ENCODE data around the gene TMEM41A.
"Not testable (repeated sequence)": the region's sequence is repeated elsewhere in the genome, so short reads cannot be mapped to it uniquely, and the experiment has no call there.

Gene TMEM41A

DNA sequence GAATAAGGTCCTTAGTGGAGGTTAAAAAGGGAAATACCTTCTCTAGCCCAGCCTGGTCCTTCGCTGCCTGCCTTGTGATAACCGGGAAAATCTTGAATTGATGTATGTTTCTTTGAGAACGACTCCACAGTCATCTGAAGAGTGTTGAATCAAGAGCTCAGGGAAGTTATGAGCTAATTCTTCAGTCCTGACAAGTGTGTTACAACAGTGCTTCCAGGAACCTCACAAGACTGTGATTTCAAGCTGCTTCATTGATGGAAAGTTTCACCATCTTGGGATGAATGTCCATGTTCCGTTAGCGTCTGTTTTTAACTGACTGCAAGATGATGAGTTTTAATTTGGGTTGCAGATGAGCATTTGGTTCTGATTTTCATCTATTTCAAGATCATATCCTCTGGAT, 12.4 kb downstream of the TMEM41A start:
- DNase-seq: no peak

DNA sequence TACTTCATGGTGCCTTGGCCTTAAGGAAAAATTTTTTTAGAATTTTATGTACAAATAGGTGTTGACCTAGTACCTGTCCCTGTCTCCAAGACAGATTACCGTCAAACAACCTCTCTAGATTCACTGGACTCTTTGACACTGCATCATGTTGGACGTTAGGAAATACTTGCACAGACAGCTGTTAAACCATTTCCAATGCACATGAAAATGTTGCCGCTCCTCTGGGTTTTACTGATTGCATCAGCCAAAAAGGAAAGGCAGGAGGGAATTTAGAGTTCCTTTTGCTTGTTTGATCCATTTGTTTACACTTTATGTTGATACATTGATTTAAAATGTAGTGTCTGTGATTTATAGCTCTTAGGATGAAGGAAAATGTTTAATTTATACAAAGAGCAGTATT, 14.5 kb downstream of the TMEM41A start:
- DNase-seq: no peak

DNA sequence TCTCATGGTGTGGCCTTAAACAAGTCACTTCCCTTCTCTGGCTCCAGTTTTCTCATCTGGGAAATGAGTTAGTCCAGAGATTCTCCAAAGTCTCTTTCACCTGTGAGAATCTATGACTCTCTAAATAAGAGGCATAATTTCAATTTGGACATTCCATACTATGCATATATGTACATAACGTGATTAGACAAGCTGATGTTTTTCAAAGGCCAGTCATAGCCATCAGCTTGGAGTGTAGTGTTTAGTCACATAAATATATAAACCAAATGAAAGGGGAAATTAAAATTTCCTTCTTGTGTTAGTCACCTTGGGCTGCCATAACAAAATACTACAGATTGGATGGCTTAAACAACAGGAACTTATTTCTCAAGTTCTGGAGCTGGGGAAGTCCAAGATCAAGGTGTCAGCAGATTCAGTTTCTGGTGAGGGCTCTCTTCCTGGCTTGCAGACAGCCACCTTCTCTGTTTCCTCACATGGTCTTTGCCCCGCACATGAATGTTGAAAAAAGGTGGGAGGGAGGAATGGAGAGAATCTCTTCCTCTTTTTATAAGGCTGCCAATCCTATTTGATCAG, 19.4 kb downstream of the TMEM41A start:
- no peak for DNase-seq

DNA sequence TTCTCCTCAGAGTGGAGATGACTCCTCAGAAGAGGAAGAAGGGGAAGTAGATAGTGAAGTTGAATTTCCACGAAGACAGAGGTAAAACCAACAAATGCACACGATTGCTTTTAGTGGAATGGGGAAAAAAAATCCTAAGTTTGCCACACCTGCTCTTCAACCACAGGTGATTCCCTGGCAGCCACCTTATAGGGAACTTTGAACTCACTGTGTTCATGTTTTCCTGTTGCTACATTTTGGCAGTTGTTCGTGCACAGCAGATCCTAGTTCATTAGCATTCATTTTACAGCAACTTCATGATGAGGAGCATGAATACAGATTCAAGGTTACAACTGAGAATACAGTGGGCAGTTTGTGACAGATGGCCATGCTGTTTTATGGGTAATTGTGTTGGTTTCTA, 21.5 kb downstream of the TMEM41A start:
- DNase-seq: no peak

DNA sequence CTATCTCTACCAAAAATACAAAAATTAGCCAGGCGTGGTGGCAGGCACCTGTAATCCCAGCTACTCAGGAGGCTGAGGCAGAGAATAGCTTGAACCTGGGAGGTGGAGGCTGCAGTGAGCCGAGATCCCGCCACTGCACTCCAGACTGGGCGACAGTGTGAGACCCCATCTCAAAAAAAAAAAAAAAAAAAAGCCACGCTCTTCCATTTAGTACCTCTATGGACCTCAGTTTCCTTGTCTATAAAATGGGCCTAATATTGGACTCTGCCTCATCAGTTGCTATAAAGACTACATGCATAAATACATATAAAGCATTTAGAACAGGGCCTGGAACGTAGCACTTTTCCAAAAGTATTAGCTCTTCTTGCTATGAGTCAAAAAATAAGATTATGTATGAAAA, 23.9 kb downstream of the TMEM41A start:
- DNase-seq: not testable (repeated sequence)

DNA sequence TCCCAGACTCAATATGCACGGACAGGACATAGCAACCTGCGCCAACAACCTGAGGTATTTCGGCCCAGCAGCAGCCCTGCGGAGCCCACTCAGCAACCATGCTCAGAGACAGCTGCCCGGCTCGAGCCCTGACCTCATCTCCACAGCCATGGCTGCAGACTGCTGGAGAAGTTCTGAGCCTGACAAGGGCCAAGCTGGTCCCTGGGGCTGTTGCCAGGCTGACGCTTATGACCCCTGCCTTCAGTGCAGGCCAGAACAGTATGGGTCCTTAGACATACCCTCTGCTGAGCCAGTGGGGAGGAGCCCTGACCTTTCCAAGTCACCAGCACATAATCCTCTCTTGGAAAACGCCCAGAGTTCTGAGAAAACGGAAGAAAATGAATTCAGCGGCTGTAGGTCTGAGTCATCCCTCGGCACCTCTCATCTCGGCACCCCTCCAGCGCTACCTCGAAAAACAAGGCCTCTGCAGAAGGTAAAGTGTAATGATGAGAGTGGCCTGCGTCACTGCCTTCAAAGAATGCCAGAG, 25.5 kb downstream of the TMEM41A start:
- DNase-seq: no peak

DNA sequence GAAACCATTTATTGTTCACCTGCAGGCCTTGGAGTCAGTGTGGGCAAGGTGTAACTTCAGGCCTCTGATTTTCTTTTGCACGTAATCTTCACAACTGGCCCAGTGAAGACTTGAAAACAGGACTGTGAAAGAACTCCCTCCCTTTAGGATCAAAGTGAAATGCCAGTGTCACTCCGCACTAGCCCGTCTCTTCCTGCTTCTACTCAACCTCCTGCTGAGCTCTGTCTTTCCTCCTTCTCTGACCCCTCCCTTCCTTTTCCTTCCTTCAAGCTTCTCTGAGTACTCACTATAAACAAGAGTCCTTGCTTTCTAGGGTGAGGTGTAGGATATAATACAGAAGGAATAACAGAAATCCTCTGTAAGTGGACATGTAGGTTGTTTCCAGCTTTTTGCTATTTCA, 28.5 kb downstream of the TMEM41A start:
- DNase-seq: no peak

DNA sequence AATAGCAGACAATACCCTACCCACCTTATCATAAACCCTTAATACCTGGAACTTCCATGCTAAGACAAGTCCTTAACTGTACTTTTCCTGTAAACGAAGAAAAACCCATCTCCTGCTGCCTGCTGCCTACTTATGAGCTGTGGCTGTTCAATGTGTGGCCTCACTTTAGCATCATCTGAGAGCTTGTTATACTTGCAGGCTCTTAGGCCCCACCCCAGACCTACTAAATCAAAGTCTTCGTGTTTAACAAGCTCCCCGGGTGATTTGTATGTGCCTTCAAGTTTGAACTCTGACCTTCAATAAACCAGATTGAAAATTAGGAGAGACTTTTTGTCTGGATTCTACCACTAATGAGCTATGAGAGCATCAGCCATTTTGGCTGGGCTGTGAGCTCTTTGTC, 29.3 kb downstream of the TMEM41A start:
- DNase-seq: no peak

DNA sequence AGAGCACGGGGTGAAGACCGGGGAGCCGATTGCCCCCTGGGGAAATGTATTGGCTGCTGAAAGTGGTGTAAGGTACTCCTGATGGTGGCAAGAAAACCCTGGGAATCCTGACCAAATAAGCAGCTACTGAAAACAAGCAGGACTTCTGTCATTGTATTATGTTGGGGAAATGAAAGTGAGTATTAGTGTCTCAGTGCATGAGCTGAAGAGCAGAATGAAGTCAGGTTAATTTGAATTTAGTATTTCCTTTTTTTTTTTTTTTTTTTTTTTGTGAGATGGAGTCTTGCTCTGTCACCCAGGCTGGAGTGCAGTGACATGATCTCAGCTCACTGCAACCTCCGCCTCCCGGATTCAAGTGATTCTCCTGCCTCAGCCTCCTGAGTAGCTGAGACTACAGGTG, 32.7 kb downstream of the TMEM41A start:
- not testable (repeated sequence) for DNase-seq

DNA sequence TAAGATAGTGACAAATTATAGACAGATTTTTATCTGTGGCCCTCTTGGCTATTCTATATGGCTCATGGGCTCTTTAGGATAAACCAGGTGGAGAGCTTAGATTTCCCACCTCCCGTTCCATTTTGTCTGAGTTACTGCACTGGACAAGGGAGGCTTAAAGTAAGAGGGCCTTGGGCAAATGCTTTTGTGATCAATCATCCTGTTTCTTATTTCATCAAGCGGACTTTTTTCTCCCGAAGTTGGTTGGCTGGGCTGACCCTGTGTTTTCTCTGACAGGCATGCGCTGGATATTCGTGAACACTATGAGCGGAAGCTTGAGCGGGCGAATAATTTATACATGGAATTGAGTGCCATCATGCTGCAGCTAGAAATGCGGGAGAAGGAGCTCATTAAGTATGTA, 33.4 kb downstream of the TMEM41A start:
- no peak for DNase-seq

DNA sequence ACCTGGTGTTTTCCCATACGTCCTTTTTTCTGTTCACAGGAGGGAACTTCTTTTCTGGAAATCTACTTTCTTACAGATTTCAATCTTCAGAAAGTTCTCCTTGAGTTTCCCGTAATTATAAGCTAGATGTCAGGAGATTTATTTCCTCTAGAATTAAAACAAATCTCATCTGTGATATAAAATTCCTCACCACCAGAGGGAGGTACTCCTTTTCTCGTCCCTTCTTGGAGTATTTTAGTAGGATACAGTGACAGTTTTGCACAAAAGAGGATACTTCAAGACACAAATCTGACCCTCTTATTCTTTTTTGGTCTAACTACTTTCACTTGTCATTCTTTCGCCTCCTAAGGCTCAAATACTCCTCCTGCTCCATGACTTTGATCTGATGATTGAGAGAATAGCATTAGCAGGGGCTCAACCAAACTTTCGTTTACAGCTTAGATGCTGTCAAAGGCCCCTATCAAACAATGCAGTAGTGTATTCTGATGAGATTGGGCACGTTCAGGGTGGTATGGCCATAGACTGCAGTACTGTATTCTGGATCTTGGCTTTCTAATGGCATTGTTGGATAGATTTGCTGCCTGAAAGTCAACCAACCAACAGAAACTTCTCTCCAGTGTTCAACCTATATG, 38.0 kb downstream of the TMEM41A start:
- no peak for DNase-seq

DNA sequence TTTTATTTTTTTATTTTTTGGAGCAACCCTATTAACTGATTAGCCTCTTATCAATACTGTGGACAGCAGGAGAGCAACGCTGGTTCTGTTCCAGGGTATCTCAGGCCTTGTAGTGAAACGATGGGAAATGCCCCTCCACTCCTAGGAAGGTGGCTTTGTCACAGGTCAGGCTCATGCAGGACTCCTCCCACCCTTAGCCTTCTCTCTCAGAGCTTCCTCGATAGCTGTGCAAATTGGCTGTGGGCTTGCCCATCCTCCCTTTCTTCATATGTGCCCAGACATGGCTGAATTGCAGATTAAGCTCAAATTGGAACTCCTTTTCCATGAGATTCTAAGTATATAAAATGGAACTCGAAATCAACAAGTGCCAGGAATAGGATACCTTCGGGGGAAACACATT, 38.5 kb downstream of the TMEM41A start:
- no peak for DNase-seq

DNA sequence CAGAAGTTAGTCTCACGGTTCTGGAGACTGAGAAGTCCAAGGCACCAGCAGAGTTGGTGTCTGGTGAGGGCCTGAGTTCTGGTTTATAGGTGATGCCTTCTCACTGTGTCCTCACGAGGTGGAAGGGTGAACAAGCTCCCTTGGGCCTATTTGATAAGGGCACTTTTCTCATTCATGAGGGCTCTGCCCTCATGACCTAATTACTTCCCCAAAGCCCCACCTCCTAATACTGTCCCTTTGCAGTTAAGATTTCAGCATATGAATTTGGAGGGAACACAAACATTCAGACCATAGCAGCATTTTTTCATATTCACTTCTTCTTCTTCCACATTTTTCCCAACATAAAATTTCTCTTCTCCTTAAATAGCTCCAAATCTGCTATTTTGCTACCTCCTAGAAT, 41.5 kb downstream of the TMEM41A start:
- no peak for DNase-seq

DNA sequence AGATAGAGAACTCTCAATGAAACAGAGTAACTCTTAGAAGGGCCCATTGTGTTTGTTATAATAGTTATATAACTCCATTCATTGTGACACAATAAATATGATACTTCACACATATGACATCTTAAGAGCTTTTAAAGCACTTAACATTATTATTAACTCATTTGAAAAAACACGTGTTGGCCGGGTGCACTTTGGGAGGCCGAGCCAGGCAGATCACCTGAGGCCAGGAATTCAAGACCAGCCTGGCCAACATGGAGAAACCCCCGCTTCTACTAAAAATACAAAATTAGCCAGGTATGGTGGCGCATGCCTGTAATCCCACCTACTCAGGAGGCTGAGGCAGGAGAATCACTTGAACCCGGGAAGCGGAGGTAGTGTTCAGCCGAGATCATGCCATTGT, 47.4 kb downstream of the TMEM41A start:
- not testable (repeated sequence) for DNase-seq

DNA sequence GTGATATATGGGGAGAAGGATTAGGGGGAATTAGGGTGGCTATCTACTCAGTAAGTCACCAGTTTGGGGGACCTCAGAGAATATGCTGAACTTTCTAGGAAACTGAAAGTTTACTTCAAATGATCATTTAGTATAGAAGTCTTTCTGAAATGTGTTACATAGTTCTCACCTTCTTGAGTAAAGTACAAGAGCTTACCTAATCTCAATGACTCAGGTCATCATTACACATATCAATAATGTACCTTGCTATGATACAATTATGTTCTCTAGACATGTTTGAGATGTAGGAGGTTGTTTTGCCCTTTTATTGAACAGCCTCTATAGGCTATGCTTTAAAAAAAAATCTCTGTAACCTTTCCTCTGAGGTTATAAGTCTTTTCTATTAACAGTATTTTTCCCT, 50.7 kb downstream of the TMEM41A start:
- no peak for DNase-seq

DNA sequence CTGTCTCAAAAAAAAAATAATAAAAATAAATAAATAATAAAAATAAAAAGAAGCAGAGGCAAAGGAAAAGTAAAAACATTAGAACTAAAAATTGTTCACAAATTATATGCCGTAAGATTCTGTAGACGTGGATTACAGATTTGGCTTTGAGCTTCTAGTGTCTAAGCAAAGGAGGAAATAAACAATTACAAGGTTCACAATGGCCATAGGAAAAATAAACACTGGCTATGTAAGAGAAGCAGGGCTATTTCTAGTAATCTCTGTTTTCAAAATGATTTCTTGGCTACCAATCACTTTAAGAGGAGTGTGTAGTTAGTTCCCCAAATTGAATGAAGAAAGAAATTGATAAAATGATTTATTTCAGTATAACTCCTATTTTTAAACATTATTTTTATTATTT, 54.5 kb downstream of the TMEM41A start:
- no peak for DNase-seq

DNA sequence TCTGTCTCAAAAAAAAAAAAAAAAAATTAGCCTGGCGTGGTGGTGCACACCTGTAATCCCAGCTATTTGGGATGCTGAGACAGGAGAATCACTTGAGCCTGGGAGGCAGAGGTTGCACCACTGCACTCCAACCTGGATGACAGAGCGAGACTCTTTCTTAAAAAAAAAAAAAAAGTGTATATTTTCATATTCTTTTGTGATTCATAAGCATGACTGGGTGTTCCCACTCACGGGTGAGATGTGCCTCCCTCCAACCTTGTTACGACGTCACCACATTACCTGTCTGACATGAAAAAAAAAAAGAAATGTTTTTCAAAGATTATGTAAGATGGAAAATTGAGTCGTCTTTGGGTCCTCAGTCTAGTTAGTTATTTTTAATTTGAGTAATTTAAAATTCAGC, 56.8 kb downstream of the TMEM41A start:
- no peak for DNase-seq

DNA sequence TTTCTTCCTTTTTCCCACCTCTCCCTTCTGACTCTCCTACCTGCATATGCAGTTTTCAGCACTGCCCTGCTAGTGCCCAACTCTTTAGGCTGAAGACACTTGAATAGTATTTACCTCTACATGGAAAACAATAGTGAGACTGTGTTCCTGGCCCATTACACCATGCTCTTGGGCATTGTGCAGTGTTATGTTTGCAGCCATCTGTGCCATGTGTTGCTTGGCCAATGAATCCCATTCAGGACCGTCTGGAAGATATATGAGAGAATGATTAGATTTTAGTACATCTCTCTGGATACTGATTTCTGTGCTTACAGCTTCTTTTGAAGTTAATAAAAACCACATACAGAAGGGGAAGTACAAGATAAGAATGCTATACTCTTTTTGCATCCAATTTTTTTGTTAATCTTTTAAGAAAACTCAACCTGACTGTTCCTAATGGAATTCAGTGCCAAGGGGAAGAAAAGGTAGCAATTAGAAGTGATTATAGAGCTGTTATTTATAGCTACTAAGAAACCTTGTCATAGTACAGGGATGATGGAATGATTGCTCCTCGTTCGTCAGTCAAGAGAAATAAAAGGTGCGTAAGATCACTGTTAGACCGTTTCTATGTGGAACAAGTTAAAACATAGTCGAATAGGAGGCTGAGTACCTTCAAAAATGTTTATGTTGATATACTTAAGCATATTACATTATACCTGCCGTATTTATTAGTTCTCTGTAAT, 58.9 kb downstream of the TMEM41A start:
- no peak for DNase-seq

All from NCI-H510A (cell line).